Natural killer cell (primary cell): ENCODE data around the gene PAPLN. TPM values are rescaled to one million over a fixed set of nuclear protein-coding genes. Genes with fewer than 3 reads are reported as not detected.

Experiments used
- ATAC-seq, 3 donors: fragments of 150-1000 bp in 2 of 3; fragments of 200-7000 bp in 1 of 3; cut with Tn5 transposase; 1 replicate in 1 of 3; 2 replicates in 2 of 3; pipeline ENCODE4 v1.10.0; 2021; ENCODE audit warnings: mild to moderate bottlenecking in 2 of 3, moderate library complexity in 2 of 3
- DNase-seq, 2 donors: peaks; one replicate each; pipeline versions ENCODE4 v3.0.0 to v3.0.0-alpha.2; 2013 to 2021; ENCODE audit warnings: mixed read lengths in 1 of 2
- H3K27ac ChIP-seq: one replicate; pipeline ENCODE4 v1.5.1; 2013; ENCODE audit warnings: mild to moderate bottlenecking, low read length
- H3K27me3 ChIP-seq: one replicate; pipeline ENCODE4 v1.6.1; 2013; ENCODE audit warnings: low read length; ENCODE audit not compliant: control insufficient read depth, insufficient read depth
- H3K36me3 ChIP-seq: one replicate; pipeline ENCODE4 v1.6.1; 2013; ENCODE audit warnings: low read length; ENCODE audit not compliant: control insufficient read depth, insufficient read depth
- H3K4me1 ChIP-seq: one replicate; pipeline ENCODE4 v1.6.1; 2013; ENCODE audit warnings: low read length; ENCODE audit not compliant: control insufficient read depth, insufficient read depth
- H3K4me3 ChIP-seq: one replicate; pipeline ENCODE4 v1.5.1; 2013; ENCODE audit warnings: low read length
- H3K9me3 ChIP-seq: one replicate; pipeline ENCODE4 v1.6.1; 2013; ENCODE audit warnings: low read length; ENCODE audit not compliant: control insufficient read depth, insufficient read depth
- H3K27ac Mint-ChIP-seq, 2 donors: one replicate each; pipeline ENCODE4 v1.8.0; 2022; ENCODE audit warnings: mild to moderate bottlenecking in 2 of 2, mixed read lengths in 2 of 2, moderate library complexity in 1 of 2
- H3K27me3 Mint-ChIP-seq, 2 donors: one replicate each; pipeline ENCODE4 v1.8.0; 2022; ENCODE audit warnings: low read depth in 2 of 2, mixed read lengths in 2 of 2
- H3K36me3 Mint-ChIP-seq: one replicate; pipeline ENCODE4 v1.8.0; 2022; ENCODE audit warnings: mixed read lengths
- H3K4me1 Mint-ChIP-seq, 2 donors: one replicate each; pipeline ENCODE4 v1.8.0; 2022; ENCODE audit warnings: mixed read lengths in 2 of 2
- H3K4me3 Mint-ChIP-seq: one replicate; pipeline ENCODE4 v1.8.0; 2022; ENCODE audit warnings: mild to moderate bottlenecking, moderate library complexity, mixed read lengths
- H3K9me3 Mint-ChIP-seq, 2 donors: one replicate each; pipeline ENCODE4 v1.8.0; 2022; ENCODE audit warnings: mixed read lengths in 2 of 2
- WGBS: methylation state at CpG from one replicate; pipeline ENCODE4 v1.1.7; 2013; ENCODE audit warnings: missing lambda C conversion rate; ENCODE audit not compliant: insufficient coverage; 5-methylcytosine and 5-hydroxymethylcytosine counted together
- intact Hi-C: fragments of 100-400 bp; cut with micrococcal nuclease; formaldehyde crosslinking; loops from one replicate; pipeline ENCODE4 v1.14.2; 2022
- total RNA-seq, 4 donors: library from RNA; stranded (reverse); fragments of 120-200 nt in 1 of 4; gene quantifications; one replicate each; pipeline versions ENCODE4 v1.2.3 to v1.2.4, GENCODE V29; 2013 to 2022
- TF ChIP-seq, protein P1 (sequence below): fragments of 200-600 bp; IDR thresholded peaks from one replicate; pipeline ENCODE4 v1.8.0; 2022; ENCODE audit warnings: antibody characterized with exemption

Gene PAPLN
- total RNA-seq, 3 donors from 2014 or later (not counting 1 experiment from before 2014, with no cell fraction given): 0.24 to 0.70 (median 0.34) TPM

DNA sequence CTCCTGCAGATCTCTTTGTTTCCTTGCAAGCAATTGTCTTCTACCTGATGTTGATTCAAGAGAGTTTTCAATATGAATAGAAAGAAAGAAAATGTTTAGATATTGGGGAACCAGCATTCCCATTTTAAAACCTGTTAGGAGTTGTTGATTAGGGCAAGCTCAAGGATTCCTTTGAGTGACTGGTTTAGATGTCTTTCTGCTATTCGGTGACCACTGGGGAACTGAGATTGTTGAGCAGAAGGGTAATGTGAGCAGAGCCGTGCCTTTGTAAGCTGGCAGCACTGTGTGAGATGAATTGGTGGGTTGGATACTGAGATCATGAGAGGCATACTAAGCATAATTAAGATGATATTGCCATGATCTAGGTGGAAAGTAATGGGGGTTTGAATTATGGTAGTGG lies 39.1 kb upstream of the PAPLN start:
- 98% methylated on average over 2 of the region's 2 CpGs for WGBS
- H3K27me3 Mint-ChIP-seq: no peaks in the 10 kb centered on the region
- TF ChIP-seq, protein P1, sequence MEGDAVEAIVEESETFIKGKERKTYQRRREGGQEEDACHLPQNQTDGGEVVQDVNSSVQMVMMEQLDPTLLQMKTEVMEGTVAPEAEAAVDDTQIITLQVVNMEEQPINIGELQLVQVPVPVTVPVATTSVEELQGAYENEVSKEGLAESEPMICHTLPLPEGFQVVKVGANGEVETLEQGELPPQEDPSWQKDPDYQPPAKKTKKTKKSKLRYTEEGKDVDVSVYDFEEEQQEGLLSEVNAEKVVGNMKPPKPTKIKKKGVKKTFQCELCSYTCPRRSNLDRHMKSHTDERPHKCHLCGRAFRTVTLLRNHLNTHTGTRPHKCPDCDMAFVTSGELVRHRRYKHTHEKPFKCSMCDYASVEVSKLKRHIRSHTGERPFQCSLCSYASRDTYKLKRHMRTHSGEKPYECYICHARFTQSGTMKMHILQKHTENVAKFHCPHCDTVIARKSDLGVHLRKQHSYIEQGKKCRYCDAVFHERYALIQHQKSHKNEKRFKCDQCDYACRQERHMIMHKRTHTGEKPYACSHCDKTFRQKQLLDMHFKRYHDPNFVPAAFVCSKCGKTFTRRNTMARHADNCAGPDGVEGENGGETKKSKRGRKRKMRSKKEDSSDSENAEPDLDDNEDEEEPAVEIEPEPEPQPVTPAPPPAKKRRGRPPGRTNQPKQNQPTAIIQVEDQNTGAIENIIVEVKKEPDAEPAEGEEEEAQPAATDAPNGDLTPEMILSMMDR: no peak
- Histone ChIP-seq H3K4me3 (no peak overlapping the region), H3K27ac (no peak overlapping the region), H3K4me1 (no peaks in the 10 kb centered on the region), H3K27me3 (no peaks in the 10 kb centered on the region), H3K9me3 (no peaks in the 10 kb centered on the region), H3K36me3 (peaks cover 57% of the 10 kb centered on the region)
- DNase-seq (no peak), ATAC-seq (no peak)
- intact Hi-C loops: no loop called here
- no peak overlapping the region for H3K4me3 Mint-ChIP-seq
- no peaks in the 10 kb centered on the region for H3K9me3 Mint-ChIP-seq
- H3K36me3 Mint-ChIP-seq: peaks cover 15% of the 10 kb centered on the region
- peaks cover 4 to 5% of the 10 kb centered on the region in 2 donors for H3K4me1 Mint-ChIP-seq
- H3K27ac Mint-ChIP-seq: no peak overlapping the region

DNA sequence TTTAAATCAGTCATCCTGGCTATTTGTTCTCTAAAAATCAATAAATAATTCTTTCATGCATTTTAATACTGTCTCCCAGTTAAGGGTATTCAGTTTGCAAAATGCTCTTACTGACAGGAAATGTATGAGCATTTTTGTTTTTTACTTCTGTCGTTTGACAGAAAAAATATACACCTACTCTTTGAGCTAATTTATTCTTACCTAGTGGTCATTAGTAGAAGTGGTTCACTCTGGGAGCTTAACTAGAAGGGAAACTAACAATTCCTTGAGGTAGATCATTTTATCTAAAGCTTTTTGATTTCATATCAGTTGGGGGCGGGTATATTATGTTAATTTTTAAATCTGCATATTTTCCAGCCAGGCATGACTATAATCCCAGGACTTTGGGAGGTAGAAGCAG lies 33.8 kb upstream of the PAPLN start:
- Mint-ChIP-seq H3K4me3 (no peak overlapping the region), H3K9me3 (no peaks in the 10 kb centered on the region), H3K27ac (no peak overlapping the region), H3K27me3 (no peaks in the 10 kb centered on the region), H3K4me1 (peaks cover 0 to under 1% of the 10 kb centered on the region in 2 donors), H3K36me3 (peaks cover 18% of the 10 kb centered on the region)
- intact Hi-C loops: no loop called here
- TF ChIP-seq, protein P1: no peak
- DNase-seq (no peak), ATAC-seq (no peak)
- Histone ChIP-seq H3K4me3 (no peak overlapping the region), H3K27me3 (no peaks in the 10 kb centered on the region), H3K27ac (no peak overlapping the region), H3K4me1 (no peaks in the 10 kb centered on the region), H3K9me3 (no peaks in the 10 kb centered on the region), H3K36me3 (peaks cover 64% of the 10 kb centered on the region)
- no CpG with 5 or more reads among the region's 2 CpGs for WGBS

DNA sequence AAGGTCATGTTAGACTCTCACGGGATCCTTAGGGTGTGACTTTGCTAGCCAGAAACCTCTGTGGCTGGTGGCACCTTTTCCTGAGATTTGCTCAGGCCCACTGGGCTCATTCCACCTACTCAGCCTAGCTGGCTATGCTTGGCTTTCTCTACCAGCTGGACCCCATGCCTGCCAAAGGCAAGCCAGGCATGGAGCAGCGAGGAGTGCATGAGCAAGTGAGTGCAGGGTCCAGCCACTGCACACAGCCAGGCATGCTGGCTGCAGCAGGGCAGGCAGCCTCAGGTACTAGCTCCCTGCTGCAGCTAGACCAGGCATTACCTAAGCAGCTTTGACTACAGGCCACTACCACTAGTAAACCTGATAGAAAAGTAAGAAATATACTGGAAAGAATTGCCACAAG lies 29.7 kb upstream of the PAPLN start:
- peaks cover 68% of the 10 kb centered on the region for H3K36me3 ChIP-seq
- H3K27ac Mint-ChIP-seq: no peak overlapping the region
- no peaks in the 10 kb centered on the region for H3K4me1 ChIP-seq
- intact Hi-C loops: no loop called here
- no peaks in the 10 kb centered on the region for H3K9me3 ChIP-seq
- no peaks in the 10 kb centered on the region for H3K27me3 ChIP-seq
- no peaks in the 10 kb centered on the region for H3K27me3 Mint-ChIP-seq
- WGBS: 96% methylated on average over 2 of the region's 2 CpGs
- no peak overlapping the region for H3K27ac ChIP-seq
- peaks cover 18% of the 10 kb centered on the region for H3K36me3 Mint-ChIP-seq
- peaks cover 0 to 6% of the 10 kb centered on the region in 2 donors for H3K4me1 Mint-ChIP-seq
- DNase-seq (no peak), ATAC-seq (no peak)
- TF ChIP-seq, protein P1: no peak
- H3K4me3 Mint-ChIP-seq: no peak overlapping the region
- no peaks in the 10 kb centered on the region for H3K9me3 Mint-ChIP-seq
- H3K4me3 ChIP-seq: no peak overlapping the region

DNA sequence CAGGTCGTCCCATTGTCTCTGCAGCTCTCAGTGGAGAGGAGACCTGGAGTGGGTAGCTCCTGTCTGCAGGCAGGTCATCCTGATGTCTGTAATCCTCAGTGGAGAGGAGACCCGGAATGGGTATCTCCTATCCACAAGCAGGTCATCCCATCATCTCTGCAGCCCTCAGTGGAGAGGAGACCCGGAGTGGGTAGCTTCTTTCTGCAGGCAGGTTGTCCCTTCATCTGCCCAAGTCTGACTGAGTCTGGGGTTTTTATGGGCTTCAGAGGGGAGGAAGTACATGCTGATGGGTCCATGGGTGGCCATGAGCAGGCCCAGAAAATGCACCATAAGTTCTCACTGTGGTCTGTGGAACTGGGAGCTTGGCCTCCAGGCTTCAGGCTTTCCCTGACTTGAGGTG lies 28.9 kb upstream of the PAPLN start:
- no peak for ATAC-seq
- no peak overlapping the region for H3K4me3 Mint-ChIP-seq
- WGBS: 97% methylated on average over 3 of the region's 3 CpGs
- Histone ChIP-seq H3K9me3 (no peaks in the 10 kb centered on the region), H3K36me3 (peaks cover 71% of the 10 kb centered on the region), H3K4me3 (no peak overlapping the region), H3K27me3 (no peaks in the 10 kb centered on the region), H3K4me1 (no peaks in the 10 kb centered on the region), H3K27ac (no peak overlapping the region)
- H3K27me3 Mint-ChIP-seq: no peaks in the 10 kb centered on the region
- no peak for DNase-seq
- no peaks in the 10 kb centered on the region for H3K9me3 Mint-ChIP-seq
- peaks cover 0 to 6% of the 10 kb centered on the region in 2 donors for H3K4me1 Mint-ChIP-seq
- intact Hi-C loops: no loop called here
- H3K36me3 Mint-ChIP-seq: peaks cover 22% of the 10 kb centered on the region
- TF ChIP-seq, protein P1: no peak
- H3K27ac Mint-ChIP-seq: no peak overlapping the region
